Measurements from ENCODE around the gene ADGB. TPM values are rescaled to one million over a fixed set of nuclear protein-coding genes. Genes with fewer than 3 reads are reported as not detected.

Gene ADGB
- total and polyA plus RNA-seq, 4 donors: 1.4 to 9.7 (median 5.5) TPM

GRCh38 chr6:146781836-146782235, 183.1 kb downstream of the ADGB start:
- H3K9me3 ChIP-seq (ENCODE audit: control insufficient read depth in 4 of 4, insufficient read depth in 3 of 4, low read length in 3 of 4): no peaks in the 10 kb centered on the region
- no peaks in the 10 kb centered on the region for H3K36me3 ChIP-seq (ENCODE audit: control insufficient read depth in 4 of 4, insufficient read depth in 4 of 4, low read length in 4 of 4)
- no peak for DNase-seq
- no peak overlapping the region for H3K4me3 ChIP-seq
- no peak overlapping the region for H3K27ac ChIP-seq (ENCODE audit: low read depth in 1 of 2, low read length in 1 of 2)
- no peak overlapping the region for H3K9ac ChIP-seq (ENCODE audit: insufficient read depth in 1 of 2, low read length in 2 of 2)
- no peaks in the 10 kb centered on the region for H3K27me3 ChIP-seq (ENCODE audit: control insufficient read depth in 3 of 3, insufficient read depth in 3 of 3, low read length in 2 of 3)
- 82 to 93% methylated on average over 3 of the region's 3 CpGs for WGBS, 2 donors
- TF ChIP-seq CTCF (IDR thresholded peaks at IDR 0.05; ENCODE audit: control extremely low read depth, extremely low read depth): no peak
- no peaks in the 10 kb centered on the region for H3K4me1 ChIP-seq (ENCODE audit: control insufficient read depth in 5 of 5, insufficient read depth in 5 of 5, low read length in 5 of 5)
- ATAC-seq (ENCODE audit: insufficient read depth, low FRiP score): no peak

GRCh38 chr6:146785001-146785585, 186.3 kb downstream of the ADGB start:
- Histone ChIP-seq H3K27me3 (ENCODE audit: control insufficient read depth in 3 of 3, insufficient read depth in 3 of 3, low read length in 2 of 3) (no peaks in the 10 kb centered on the region), H3K4me3 (no peak overlapping the region), H3K9me3 (ENCODE audit: control insufficient read depth in 4 of 4, insufficient read depth in 3 of 4, low read length in 3 of 4) (no peaks in the 10 kb centered on the region), H3K36me3 (ENCODE audit: control insufficient read depth in 4 of 4, insufficient read depth in 4 of 4, low read length in 4 of 4) (no peaks in the 10 kb centered on the region), H3K4me1 (ENCODE audit: control insufficient read depth in 5 of 5, insufficient read depth in 5 of 5, low read length in 5 of 5) (no peaks in the 10 kb centered on the region), H3K27ac (ENCODE audit: low read depth in 1 of 2, low read length in 1 of 2) (no peak overlapping the region), H3K9ac (ENCODE audit: insufficient read depth in 1 of 2, low read length in 2 of 2) (no peak overlapping the region)
- ATAC-seq (ENCODE audit: insufficient read depth, low FRiP score) (no peak), DNase-seq (peak in 2 of 3 donors; percentile 21 to 33)
- TF ChIP-seq CTCF (IDR thresholded peaks at IDR 0.05; ENCODE audit: control extremely low read depth, extremely low read depth): no peak
- 43 to 44% methylated on average over 5 of the region's 5 CpGs for WGBS, 2 donors

GRCh38 chr6:146787876-146788508, 189.2 kb downstream of the ADGB start:
- no peak for TF ChIP-seq CTCF (IDR thresholded peaks at IDR 0.05; ENCODE audit: control extremely low read depth, extremely low read depth)
- 67 to 69% methylated on average over 5 of the region's 5 CpGs for WGBS, 2 donors

More at GRCh38 chr6:146787876-146788508, 189.2 kb downstream of the ADGB start:
- Histone ChIP-seq H3K4me1 (ENCODE audit: control insufficient read depth in 5 of 5, insufficient read depth in 5 of 5, low read length in 5 of 5) (no peaks in the 10 kb centered on the region), H3K27ac (ENCODE audit: low read depth in 1 of 2, low read length in 1 of 2) (no peak overlapping the region), H3K27me3 (ENCODE audit: control insufficient read depth in 3 of 3, insufficient read depth in 3 of 3, low read length in 2 of 3) (no peaks in the 10 kb centered on the region), H3K9me3 (ENCODE audit: control insufficient read depth in 4 of 4, insufficient read depth in 3 of 4, low read length in 3 of 4) (peaks cover 0 to 4% (median under 1%) of the 10 kb centered on the region in 4 donors), H3K36me3 (ENCODE audit: control insufficient read depth in 4 of 4, insufficient read depth in 4 of 4, low read length in 4 of 4) (no peaks in the 10 kb centered on the region), H3K9ac (ENCODE audit: insufficient read depth in 1 of 2, low read length in 2 of 2) (no peak overlapping the region), H3K4me3 (no peak overlapping the region)
- DNase-seq (no peak), ATAC-seq (ENCODE audit: insufficient read depth, low FRiP score) (no peak)
